Vagina (tissue), 2 donors: ENCODE results near the gene RASA3. TPM values are rescaled to one million over a fixed set of nuclear protein-coding genes. Genes with fewer than 3 reads are reported as not detected.

Experiments
- DNase-seq, 2 donors: peaks; one replicate each; pipeline ENCODE4 v3.0.0-alpha.2; 2017; ENCODE audit errors: extremely low spot score in 2 of 2
- H3K27ac ChIP-seq: fragments of 200-600 bp; sonication (generic); one replicate; pipeline ENCODE4 v1.5.1; 2019
- H3K27me3 ChIP-seq: fragments of 200-600 bp; sonication (generic); one replicate; pipeline ENCODE4 v1.5.1; 2019
- H3K36me3 ChIP-seq, 2 donors: fragments of 200-600 bp; sonication (generic); one replicate each; pipeline ENCODE4 v1.5.1; 2017 to 2019
- H3K4me1 ChIP-seq: fragments of 200-600 bp; sonication (generic); one replicate; pipeline ENCODE4 v1.5.1; 2019
- H3K4me3 ChIP-seq, 2 donors: fragments of 200-600 bp; sonication (generic); 1 replicate in 1 of 2; 2 replicates in 1 of 2; pipeline ENCODE4 v1.5.1; 2016 to 2019
- H3K9me3 ChIP-seq: fragments of 200-600 bp; sonication (generic); one replicate; pipeline ENCODE4 v1.5.1; 2019
- POLR2A ChIP-seq, 2 donors: fragments of 450-650 bp; IDR thresholded peaks; one replicate each; pipeline ENCODE4 v1.6.1; 2017; ENCODE audit warnings: antibody characterized with exemption in 2 of 2, mild to moderate bottlenecking in 2 of 2, moderate library complexity in 2 of 2
- POLR2AphosphoS5 ChIP-seq, 2 donors: sonication (generic); formaldehyde crosslinking; IDR thresholded peaks; one replicate each; pipeline ENCODE4 v1.9.0; 2017; ENCODE audit warnings: antibody characterized with exemption in 2 of 2, mild to moderate bottlenecking in 2 of 2, low read depth in 1 of 2; ENCODE audit not compliant: insufficient read depth in 1 of 2
- intact Hi-C: fragments of 100-400 bp; cut with DNase I; formaldehyde crosslinking; loops from one replicate; pipeline ENCODE4 v1.15.1; 2023
- total RNA-seq: library from RNA; depleted of rRNA; stranded (reverse); fragments of >200 nt; gene quantifications from one replicate; pipeline ENCODE4 v1.2.3, GENCODE V29; 2016
- TF ChIP-seq, protein P1 (sequence below), 3 experiments: fragments of 450-650 bp in 2 of 3; fragments of 200-600 bp in 1 of 3; sonication (generic) in 1 of 3; IDR thresholded peaks; one replicate each; pipeline ENCODE4 v1.5.1; 2017 to 2019; ENCODE audit warnings: antibody characterized with exemption in 3 of 3, mild to moderate bottlenecking in 2 of 3, moderate library complexity in 2 of 3

RASA3 gene
- total RNA-seq, 1 donor from 2014 or later = 19.6 TPM

GRCh38 chr13:113938716-113939115 lies 193.7 kb downstream of the RASA3 start:
- Histone ChIP-seq H3K4me3 (no peak overlapping the region), H3K27me3 (no peaks in the 10 kb centered on the region), H3K9me3 (no peaks in the 10 kb centered on the region), H3K27ac (no peak overlapping the region), H3K36me3 (no peaks in the 10 kb centered on the region), H3K4me1 (peaks cover 24% of the 10 kb centered on the region)
- TF ChIP-seq, protein P1, sequence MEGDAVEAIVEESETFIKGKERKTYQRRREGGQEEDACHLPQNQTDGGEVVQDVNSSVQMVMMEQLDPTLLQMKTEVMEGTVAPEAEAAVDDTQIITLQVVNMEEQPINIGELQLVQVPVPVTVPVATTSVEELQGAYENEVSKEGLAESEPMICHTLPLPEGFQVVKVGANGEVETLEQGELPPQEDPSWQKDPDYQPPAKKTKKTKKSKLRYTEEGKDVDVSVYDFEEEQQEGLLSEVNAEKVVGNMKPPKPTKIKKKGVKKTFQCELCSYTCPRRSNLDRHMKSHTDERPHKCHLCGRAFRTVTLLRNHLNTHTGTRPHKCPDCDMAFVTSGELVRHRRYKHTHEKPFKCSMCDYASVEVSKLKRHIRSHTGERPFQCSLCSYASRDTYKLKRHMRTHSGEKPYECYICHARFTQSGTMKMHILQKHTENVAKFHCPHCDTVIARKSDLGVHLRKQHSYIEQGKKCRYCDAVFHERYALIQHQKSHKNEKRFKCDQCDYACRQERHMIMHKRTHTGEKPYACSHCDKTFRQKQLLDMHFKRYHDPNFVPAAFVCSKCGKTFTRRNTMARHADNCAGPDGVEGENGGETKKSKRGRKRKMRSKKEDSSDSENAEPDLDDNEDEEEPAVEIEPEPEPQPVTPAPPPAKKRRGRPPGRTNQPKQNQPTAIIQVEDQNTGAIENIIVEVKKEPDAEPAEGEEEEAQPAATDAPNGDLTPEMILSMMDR (IDR thresholded peaks at IDR 0.05) = no peak
- no peak for TF ChIP-seq POLR2A (IDR thresholded peaks at IDR 0.05)
- no peak for TF ChIP-seq POLR2AphosphoS5 (IDR thresholded peaks at IDR 0.05; ENCODE audit: insufficient read depth in 1 of 2, low read depth in 1 of 2)
- DNase-seq = no peak
- intact Hi-C loops = no loop called here

- Histone ChIP-seq H3K27ac (no peak overlapping the region), H3K9me3 (no peaks in the 10 kb centered on the region), H3K4me3 (no peak overlapping the region), H3K4me1 (peaks cover 24% of the 10 kb centered on the region), H3K36me3 (no peaks in the 10 kb centered on the region), H3K27me3 (no peaks in the 10 kb centered on the region)
- DNase-seq = no peak
- intact Hi-C loops = no loop called here
- TF ChIP-seq POLR2A (IDR thresholded peaks at IDR 0.05) (no peak), POLR2AphosphoS5 (IDR thresholded peaks at IDR 0.05; ENCODE audit: insufficient read depth in 1 of 2, low read depth in 1 of 2) (no peak)
- TF ChIP-seq, protein P1 (IDR thresholded peaks at IDR 0.05) = no peak
These were observed 194.2 kb downstream of the RASA3 start for GRCh38 chr13:113938246-113938645.

GRCh38 chr13:113937527-113938180 lies 194.8 kb downstream of the RASA3 start:
- Histone ChIP-seq H3K27me3 (no peaks in the 10 kb centered on the region), H3K27ac (no peak overlapping the region), H3K4me3 (no peak overlapping the region), H3K4me1 (peaks cover 24% of the 10 kb centered on the region), H3K36me3 (no peaks in the 10 kb centered on the region), H3K9me3 (no peaks in the 10 kb centered on the region)
- no peak for DNase-seq
- TF ChIP-seq POLR2A (IDR thresholded peaks at IDR 0.05) (no peak), POLR2AphosphoS5 (IDR thresholded peaks at IDR 0.05; ENCODE audit: insufficient read depth in 1 of 2, low read depth in 1 of 2) (no peak)
- TF ChIP-seq, protein P1 (IDR thresholded peaks at IDR 0.05) = no peak
- intact Hi-C loops = no loop called here

DNA sequence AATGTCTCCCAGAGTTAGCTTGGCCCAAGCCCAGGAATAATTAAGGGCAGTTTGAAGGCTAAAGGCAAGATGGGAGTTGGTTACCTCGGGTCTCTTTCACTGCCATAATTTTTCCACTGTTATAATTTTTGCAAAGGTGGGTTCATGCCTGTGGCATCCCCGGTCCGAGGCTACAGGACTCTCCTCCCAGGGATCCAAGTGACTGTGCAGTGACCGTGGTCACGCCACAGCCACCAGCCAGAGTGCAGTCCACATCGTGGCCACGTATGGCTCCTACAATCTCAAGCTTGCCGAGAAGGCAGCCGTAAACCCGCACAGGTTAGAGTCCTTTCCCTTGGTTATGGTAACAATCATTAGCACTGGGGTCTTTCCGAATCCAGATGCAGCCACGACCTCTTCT lies 195.3 kb downstream of the RASA3 start:
- intact Hi-C loops = no loop called here
- no peak for DNase-seq
- no peak overlapping the region for H3K27ac ChIP-seq
- peaks cover 24% of the 10 kb centered on the region for H3K4me1 ChIP-seq
- H3K36me3 ChIP-seq = no peaks in the 10 kb centered on the region
- H3K4me3 ChIP-seq = no peak overlapping the region
- no peaks in the 10 kb centered on the region for H3K27me3 ChIP-seq
- no peak for TF ChIP-seq POLR2AphosphoS5 (IDR thresholded peaks at IDR 0.05; ENCODE audit: insufficient read depth in 1 of 2, low read depth in 1 of 2)
- no peak for TF ChIP-seq POLR2A (IDR thresholded peaks at IDR 0.05)
- TF ChIP-seq, protein P1 (IDR thresholded peaks at IDR 0.05) = no peak
- H3K9me3 ChIP-seq = no peaks in the 10 kb centered on the region

DNA sequence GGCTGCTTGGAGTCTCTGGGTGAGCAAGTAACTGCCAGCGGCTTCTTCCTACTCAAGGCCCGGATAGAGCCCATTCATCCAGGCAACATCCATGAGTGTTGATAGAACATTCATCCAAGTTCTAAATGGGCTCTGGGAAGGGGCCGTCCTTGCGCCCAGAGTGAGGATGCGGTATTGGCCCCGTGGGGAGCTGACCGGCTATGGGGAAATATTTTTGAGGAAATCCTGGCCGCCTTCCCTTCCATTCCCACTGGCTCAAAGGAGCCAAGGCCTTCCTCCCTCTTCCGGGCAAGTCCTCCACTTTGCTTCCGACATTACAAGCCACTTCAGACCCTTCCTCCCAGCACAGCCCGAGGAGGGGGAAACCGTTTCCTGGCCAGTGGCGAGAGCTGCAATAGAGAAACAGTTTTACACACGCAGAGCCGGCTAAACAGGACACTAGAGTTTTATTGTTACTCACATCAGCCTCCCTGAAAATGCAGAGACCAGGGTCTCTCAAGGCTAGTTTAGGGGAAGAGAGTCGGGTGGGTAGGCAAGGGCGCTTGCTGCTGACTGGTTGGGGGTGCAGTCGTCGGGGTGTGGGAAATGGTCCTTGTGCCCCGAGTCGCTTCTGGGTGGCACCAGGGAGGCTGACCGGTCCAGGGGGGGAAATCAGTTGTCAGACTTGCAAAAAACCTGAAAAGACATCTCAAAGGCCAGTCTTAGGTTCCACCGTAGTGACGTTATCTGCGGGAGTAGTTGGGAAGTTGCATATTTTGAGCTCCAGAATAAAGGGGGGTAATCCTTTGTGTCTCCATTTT lies 196.1 kb downstream of the RASA3 start:
- intact Hi-C loops = no loop called here
- peaks cover 24% of the 10 kb centered on the region for H3K4me1 ChIP-seq
- no peak for DNase-seq

More for the DNA sequence above, 196.1 kb downstream of the RASA3 start:
- TF ChIP-seq, protein P1 (IDR thresholded peaks at IDR 0.05) = no peak
- TF ChIP-seq POLR2AphosphoS5 (IDR thresholded peaks at IDR 0.05; ENCODE audit: insufficient read depth in 1 of 2, low read depth in 1 of 2) = no peak
- no peak for TF ChIP-seq POLR2A (IDR thresholded peaks at IDR 0.05)
- Histone ChIP-seq H3K4me3 (no peak overlapping the region), H3K36me3 (no peaks in the 10 kb centered on the region), H3K9me3 (no peaks in the 10 kb centered on the region), H3K27ac (no peak overlapping the region), H3K27me3 (no peaks in the 10 kb centered on the region)
